ENCODE data around the gene KRT35.
"Not testable (repeated sequence)": the region's sequence is repeated elsewhere in the genome, so short reads cannot be mapped to it uniquely, and the experiment has no call there.

Gene KRT35

DNA sequence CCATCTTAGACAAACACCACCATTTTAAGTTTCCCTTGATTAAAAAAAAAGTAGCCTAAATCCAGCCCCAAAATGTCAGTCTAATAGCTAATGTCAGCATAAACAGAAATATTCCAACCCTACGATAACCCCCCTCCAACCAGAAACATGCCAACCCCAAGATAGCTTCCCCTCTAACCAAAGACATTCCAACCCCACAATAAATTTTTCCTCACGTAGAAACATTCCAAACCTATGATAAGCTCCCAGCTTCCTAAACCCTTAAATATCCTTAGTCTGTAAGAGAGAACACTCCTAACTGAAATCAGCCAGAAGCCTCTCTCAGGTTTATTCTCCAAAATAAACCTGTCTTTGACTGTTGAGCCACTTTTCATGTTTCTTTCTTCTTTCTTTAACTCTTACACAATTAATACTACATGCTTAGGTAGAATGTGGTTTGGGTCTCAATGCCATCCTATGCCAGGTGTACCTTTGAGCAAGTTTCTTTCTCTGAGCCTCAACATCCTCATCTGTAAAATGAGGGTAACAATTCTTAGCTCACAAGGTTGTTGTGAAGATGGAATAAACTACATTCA is 29.7 kb downstream of the KRT35 start:
- no peak for DNase-seq

DNA sequence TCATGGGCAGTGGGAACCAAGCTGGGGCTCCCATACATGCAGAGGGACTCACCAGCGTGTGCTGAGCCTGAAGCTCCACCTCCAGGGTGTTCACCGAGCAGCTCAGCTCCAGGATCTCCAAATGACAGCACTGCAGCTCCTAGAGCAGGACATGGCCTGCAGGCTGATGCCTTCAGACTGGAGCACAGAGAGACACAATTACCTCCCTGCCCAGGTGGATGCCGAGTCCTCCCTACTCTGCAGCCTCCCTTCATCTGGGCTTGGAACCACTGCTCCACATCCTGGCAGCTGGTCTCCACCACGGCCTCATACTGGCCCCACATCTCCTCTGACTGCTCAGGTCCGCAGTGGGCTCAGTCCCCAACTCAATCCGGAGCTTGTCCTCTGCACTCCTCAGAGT is 31.9 kb downstream of the KRT35 start:
- no peak for DNase-seq

DNA sequence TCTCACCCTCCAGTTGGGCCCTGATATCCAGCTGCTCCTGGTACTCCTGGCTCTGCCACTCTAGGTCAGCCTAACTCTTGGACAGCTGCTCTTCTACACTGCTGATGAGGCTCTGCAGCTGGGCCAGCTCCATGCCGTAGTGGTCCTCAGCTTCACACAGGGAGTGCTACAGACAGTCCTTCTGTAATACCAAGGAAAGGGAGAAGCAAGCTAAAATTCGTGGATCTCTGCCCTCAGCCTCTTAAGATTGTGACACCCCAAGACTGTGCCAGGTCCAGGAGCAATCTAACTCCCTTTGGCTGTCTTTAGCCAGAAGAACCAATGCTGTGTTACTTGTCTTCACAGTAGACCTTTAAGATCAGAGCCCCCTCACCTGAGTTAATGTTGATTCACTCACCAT is 32.4 kb downstream of the KRT35 start:
- DNase-seq: no peak

DNA sequence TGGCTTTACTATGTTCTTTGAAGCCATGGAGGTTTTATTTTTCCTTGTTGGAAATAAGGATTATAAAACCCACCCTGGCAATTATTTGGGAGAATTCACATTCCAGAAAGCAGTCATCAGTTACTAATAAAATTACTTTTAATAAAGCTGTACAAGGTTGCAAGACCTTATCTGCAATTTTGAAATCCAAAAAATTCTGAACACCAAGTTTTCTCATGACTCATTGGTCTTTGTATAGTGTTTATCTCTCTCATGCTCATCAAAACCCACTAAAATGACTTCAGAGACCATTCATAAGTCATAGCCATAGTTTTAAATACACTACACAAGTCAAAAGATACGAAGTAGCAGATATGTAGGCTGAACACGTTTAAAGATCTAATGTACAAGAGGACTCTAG is 34.1 kb downstream of the KRT35 start:
- no peak for DNase-seq

DNA sequence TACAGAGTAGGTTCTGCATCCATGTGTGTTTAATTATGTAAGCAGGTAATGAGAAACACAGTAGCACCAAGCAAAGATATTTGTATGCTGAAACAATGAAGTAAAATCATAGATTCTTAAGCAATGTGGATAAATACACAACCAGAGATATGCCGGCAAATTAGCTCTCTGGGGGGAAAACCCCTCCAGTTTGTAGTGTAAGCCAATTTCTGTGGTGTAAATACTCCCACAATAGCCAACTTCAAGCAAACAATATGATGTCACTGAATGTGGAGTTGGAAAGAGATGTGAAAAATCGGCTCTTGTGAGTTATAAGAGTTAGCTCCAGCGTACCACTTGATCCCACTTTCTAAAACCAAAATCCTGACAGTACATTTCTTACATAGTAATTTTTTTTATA is 36.3 kb downstream of the KRT35 start:
- DNase-seq: no peak

DNA sequence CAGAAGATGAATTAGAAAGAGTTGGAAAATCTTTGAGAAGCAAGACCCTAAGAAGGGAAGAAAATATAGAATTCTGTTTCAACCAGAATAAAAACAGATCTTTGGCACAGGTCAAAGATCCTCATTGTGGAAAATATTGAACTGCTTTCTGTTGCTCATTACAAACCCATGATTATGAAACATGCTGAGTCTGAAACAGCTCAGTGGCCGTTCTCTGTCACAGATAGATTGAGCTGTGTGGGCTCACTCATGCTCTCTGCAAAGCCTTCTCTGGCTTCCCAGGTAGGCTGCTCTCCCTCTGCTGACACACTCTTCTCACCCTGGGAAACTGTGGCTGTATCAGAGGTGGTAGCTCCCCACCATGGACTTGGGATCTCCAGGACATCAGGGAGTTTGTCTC is 36.8 kb downstream of the KRT35 start:
- no peak for DNase-seq

DNA sequence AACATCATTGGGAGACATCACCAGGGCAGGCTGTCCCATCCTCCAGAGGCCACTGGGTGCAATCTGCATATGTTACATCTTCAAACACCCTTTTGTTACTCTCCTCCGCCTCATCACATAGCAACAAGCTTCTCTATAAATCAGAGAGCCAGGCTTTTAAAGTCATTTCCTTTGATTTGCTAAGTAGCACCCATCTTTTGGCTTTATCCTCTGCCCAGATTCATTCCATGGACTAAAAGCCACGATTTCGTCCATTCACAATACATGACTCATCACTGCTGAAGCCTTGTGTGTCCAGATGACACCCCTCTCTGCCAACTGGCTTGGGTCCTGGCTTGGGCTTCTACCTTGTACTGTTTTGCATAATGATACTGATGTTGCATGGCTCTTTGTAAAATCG is 38.2 kb downstream of the KRT35 start:
- DNase-seq: no peak

DNA sequence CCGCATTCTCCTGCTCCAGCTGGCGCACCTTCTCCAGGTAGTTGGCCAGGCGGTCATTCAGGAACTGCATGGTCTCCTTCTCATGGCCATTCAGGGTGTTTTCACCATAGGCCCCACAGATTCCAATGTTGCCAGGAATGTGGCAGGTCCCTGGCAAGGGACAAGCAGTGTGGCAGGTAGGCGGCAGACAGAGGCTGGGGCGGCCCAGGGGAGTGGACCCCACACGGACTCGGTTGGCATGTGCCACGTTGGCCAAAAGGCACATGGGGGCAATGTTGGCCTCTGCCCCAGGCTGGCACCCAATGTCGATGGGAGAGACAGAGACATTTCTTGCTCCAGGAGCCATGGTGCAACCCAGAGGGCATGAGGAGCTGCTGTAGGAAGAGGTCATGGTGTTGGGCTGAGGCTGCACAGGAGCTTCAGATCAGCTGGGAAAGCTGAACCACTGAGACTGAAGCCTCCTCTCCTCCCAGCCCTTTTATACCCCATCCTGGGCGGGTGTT is 40.4 kb downstream of the KRT35 start, which contains the start of gene KRT38:
Gene KRT38, minus strand, starts transcription at position 453 of the 503 bp plus-strand sequence. Its CDS starts 62 bp downstream, at position 391.
- no peak for DNase-seq

DNA sequence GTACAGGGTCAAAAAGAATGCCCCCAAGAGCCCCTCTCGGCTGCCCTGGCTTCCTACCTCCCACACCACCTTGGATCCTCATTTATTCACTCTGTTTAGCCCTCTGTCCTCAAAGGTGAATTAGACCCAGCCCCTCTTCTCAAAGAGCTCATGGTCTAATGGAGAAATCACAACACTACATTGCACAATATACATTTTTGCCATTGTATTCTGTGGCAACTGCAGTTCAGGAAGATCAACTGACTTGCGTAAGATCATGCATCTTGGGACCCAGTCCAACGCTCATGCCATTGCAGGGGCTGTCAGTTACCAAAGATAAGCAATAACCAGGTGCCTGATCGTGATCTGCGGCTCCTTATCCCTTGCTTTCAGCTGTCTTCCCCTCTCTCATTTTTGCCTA is 41.6 kb downstream of the KRT35 start:
- DNase-seq: no peak

DNA sequence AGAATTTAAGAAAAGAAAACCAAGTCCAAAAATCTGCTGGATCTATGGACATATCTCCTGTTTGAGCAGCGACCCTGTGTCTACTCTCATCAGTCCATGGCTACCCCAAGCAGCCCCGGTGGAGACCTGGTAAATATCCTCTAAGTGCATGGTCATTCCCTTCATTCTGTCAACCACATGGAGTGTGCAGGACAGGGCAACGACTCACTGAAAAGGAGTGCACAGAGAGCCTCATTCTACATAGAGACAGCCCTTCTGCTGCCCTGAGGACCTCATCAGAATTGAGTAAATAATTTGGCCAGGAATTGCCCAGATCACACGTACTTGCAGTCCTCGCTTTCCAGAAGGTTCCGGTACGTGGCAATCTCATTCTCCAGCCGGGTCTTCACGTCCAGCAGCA is 43.2 kb downstream of the KRT35 start:
- no peak for DNase-seq

DNA sequence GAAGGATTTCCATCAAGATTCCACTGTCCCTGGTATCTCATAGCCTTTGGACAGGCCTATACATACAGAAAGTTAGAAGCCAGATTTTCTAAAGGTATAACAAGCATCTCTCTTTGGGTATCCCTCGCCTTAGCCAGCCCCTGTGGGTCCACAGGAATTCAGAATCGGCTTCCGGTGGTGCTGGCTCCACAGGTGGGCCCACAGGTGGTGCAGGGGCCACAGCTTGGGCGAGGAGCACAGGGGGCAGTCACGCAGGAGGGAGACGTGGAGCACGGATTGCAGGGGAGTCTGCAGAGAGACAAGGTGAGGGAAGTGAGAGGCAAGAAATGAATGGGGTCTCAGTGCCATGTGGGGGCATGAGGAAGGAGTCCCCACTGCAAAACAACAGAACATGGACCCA is 43.7 kb downstream of the KRT35 start:
- DNase-seq: no peak

DNA sequence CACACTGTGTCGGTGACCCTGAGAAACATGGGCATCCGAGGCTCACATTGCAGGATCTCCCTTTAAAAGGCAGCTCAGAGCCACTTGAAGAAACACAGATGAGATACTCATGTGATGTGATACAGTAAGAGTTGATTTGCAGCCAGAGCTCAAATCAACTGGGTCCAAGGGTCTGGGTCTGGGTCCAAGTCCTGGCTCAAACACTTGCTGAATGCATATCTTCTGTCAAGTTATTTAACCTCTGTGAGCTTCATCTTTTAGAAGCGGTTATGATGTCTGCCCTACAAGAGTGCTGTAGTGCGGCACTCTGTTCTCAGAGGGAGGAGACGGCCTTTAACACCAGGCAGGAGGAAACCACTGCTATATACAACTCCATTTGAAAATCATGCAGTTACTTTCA is 46.5 kb downstream of the KRT35 start:
- DNase-seq: no peak

DNA sequence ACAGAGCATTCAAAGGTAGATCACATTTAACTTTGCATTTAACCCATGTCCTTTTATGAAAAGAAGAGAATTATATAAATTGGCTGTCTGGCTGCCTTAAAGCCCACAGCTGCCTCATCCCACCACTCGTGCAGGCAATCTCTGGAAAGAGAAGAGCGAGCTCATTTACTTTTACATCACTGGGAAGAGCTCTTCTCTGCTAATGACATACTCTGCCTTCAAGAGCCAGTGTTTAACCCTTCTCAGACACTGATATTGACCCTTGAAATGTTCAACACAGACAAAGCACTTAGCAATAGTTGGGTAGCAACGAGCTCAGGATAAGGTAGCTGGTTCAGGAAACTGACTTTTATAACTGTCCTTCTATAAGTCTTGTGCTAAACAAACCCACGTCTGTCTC is 46.9 kb downstream of the KRT35 start:
- DNase-seq: no peak

DNA sequence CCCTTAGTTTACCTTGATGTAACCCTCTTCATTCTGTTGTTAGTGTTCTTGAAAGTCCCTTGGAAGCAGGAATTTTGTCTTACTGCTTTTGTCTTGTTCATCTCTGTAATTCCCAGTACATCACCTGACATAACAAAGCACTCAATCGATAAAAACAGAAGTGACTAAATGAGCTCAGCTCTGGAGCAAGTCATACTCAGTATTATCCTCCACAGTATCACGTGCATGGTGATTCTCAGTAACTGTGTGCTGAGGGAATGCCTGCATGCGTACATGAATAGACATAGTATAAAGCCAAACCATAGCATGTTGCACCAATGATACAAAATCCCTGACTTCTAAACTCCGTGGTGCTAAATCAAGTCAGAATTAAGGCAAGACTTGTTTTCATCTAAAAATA is 47.4 kb downstream of the KRT35 start:
- DNase-seq: no peak

DNA sequence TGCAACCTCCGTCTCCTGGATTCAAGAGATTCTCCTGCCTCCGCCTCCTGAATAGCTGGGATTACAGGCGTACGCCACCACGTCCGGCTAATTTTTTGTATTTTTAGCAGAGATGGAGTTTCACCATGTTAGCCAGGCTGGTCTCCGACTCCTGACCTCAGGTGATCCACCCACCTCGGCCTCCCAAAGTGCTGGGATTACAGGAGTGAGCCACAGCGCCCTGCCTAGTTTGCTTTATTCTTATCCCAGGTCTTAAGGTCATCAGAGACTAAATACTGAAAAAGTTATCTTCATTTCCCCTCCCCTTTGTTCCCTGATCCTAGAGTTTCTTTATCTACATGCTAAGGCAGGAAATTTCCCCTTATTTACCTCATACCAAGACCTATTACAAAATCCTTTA is 50.6 kb downstream of the KRT35 start:
- DNase-seq: not testable (repeated sequence)

DNA sequence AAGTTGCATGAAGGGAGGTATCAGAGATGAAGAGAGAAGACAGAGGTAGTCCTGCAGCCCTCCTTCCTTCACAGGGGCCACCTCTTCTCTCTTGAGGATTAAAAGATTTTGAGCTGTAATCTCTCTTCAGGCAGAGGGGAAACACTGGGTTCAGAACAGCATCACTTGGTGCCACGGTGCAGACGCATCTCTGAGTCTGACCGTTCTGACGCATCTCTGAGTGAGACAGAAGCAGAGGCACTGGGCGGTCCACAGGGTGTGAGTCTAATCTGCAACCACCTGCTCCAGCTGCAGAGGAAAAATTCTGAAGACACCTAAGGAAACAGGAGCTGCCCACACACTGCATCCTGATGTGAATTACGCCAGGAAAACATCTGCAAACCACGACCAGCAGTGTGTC is 51.3 kb downstream of the KRT35 start:
- no peak for DNase-seq

DNA sequence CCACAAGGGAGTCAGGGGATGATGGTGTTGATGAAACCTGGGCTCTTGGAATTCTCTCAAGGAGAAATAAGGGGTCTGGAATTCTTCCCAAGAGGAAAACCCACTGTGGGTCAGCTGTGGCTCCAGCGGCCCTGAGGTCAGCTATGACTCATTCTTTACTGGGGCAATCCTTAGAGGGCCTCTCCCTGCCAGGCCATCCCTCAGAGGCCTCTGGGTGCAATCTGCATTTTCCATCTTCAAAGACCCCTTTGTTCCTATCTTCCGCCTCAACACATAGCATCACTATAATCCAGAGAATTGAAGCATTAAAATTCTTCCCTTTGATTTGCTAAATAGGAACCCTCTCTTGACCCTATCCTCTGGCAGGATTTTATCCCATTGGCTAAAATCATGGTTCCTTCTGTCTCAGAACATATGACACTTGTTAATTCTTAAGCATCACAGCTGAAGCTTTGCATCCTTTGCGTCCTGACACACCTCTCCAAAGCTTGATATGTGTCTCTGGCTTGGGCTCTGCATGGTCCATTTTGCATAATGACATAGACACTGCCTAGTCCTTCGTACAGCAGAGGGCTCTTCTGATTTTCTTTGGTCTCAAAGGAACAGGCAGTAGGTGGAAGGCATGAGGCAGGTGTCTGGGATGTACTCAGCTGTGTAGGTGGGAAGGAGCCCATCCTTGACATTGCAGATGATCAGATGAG is 52.2 kb downstream of the KRT35 start:
- DNase-seq: no peak
